GM18499 (cell line): ENCODE data around the gene OR2A14.
A peak's percentile ranks its signal among the peaks of the same experiment; 100 is the strongest.
"Not testable (repeated sequence)": the region's sequence is repeated elsewhere in the genome, so short reads cannot be mapped to it uniquely, and the experiment has no call there.

Experiments used
- ATAC-seq: cut with Tn5 transposase; IDR thresholded peaks from one replicate; pipeline ENCODE4 v1.9.1; 2021; ENCODE audit warnings: moderate number of reproducible peaks; ENCODE audit not compliant: insufficient read depth, unreplicated experiment

The OR2A14 gene

DNA sequence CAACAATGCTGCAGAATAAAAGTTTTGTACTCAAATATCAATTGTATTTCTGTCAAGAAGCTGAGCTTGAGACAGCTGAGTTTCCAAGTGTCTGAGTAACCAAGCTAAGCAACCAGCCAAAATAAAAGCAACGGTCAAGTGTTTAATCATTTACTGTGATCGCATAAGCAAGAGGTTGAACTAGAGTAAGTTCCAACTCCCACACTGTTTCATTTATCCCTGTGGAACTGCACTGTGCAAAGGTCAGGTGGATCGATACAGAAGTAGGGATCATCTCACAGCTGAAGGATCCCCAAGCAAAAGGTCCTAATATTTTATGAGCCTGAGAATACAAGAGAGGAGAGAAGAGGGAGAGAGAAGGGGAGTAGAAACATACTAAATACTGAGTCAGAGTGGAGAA is 21.4 kb downstream of the OR2A14 start:
- no peak for ATAC-seq

- no peak for ATAC-seq
Measured at GRCh38 chr7:144148224-144148827, 25.4 kb downstream of the OR2A14 start.

- ATAC-seq = no peak
Measured at GRCh38 chr7:144158861-144159260, 35.9 kb downstream of the OR2A14 start.

DNA sequence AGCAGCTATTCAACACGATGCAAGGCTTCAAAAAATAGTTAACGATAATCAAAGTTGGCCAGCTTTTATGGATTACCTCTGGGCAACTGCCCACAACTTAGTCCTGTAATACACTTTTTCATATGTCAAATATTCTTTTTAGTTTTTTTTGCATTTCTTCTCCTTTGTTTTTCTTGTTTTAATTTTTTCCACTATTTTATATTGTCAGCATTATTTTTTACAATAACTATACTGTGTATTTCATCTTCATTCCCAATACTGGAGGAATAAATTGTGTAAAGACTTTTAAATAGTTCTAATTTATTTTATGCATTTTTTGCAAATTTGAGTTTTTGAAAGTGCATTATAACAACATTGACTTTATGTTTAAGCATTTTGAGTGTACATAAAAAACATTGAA is 41.8 kb downstream of the OR2A14 start:
- ATAC-seq = no peak

DNA sequence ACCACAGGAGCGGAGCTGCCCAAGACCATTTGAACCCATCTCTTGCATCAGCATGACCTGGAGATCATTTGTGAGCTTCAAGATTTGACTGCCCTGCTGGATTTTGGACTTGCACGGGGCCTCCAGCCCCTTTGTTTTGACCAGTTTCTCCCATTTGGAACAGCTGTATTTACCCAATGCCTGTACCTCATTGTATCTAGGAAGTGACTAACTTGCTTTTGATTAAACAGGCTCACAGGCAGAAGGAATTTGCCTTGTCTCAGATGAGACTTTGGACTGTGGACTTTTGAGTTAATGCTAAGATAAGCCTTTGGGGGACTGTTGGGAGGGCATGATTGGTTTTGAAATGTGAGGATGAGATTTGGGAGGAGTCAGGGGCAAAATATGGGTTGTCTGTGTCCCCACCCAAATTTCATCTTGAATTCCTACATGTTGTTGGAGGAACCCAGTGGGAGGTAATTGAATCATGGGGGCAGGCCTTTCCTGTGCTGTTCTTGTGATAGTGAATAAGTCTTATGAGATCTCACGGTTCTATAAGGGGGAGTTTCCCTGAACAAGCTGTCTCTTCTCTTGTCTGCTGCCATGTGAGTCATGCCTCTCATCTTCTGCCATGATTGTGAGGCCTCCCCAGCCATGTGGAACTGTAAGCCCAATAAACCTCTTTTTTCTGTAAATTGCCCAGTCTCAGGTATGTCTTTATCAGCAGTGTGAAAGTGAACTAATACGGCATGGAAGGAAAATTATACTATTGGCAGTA is 48.8 kb downstream of the OR2A14 start:
- not testable (repeated sequence) for ATAC-seq

GRCh38 chr7:144174613-144175012 is 51.6 kb downstream of the OR2A14 start:
- no peak for ATAC-seq

DNA sequence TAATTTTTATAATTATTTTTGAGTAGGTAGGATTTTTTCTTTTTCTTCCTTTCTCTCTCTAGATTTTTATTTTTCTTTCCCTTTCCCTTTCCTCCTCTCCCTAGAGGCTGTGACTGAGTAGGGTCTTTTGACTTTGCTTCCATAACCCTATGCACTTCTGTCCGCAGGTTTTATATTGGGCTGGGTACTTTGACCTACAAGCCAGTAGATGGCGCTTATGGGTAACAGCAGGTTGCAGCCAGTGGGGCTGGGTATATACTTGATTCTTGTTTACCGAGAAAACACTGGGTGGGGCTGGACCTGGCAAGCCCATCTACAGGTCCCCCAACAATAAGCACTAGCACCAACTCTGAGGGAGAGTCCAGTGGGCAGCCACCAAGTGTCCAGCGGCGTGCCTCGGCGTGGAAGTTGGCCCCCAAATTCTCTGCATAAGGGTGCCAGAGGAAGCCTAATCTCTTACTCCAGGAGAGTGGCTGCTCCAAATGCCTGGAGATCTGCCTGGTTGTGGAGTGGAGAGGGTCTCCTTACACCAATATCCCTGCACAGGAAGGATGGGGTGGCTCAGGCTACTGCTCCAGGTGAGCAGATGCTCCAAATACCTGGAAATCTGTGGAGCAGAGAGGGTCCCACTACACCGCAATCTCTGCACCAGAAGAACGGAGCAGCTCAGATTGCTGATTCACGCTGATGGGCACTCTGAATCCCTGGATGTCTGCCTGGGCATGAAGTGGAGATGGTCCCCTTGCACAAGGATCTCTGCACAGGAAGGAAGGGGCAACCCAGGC is 55.6 kb downstream of the OR2A14 start:
- ATAC-seq = peak; percentile 91

DNA sequence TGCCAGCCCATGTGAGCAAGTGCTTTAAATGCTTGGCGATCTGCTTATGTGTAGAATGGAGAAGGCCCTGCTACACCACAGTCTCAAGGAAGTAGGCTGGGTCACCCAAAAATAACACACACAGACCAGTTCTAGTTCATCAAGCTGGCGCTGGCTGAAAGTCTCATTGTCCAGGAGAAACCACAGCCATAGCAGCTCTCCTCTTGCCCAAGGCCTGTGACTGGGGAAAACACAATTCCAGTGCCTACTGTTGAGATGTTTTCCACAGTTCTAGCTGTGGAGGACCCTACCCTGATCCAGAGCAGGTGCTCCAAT is 56.1 kb downstream of the OR2A14 start:
- ATAC-seq = not testable (repeated sequence)
